GM18909 (cell line): ENCODE measurements around the gene LMO1.

Experiments used
- ATAC-seq: cut with Tn5 transposase; IDR thresholded peaks from one replicate; pipeline ENCODE4 v1.9.1; 2021; ENCODE audit warnings: mild to moderate bottlenecking; ENCODE audit not compliant: unreplicated experiment, poor library complexity

The LMO1 gene

DNA sequence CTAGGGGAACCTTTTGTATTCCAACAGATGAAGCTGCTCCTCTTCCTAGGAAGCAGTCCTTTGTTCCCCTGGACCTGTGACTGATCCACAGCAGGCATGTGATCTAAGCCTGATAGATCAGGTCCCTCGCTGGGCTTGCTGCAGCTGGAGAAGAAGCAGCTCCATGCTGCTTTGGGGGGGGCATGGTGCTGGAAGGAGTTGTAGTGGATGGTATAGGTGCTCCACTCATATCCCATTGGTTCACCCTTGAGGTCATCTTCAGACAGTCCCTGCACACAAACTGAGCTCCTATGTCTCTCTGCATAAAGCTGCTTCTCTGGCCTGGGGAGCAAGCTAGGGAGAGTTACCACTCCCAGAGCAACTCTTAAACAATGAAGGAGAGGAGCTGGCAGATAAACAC lies 85.4 kb downstream of the LMO1 start:
- ATAC-seq: no peak

DNA sequence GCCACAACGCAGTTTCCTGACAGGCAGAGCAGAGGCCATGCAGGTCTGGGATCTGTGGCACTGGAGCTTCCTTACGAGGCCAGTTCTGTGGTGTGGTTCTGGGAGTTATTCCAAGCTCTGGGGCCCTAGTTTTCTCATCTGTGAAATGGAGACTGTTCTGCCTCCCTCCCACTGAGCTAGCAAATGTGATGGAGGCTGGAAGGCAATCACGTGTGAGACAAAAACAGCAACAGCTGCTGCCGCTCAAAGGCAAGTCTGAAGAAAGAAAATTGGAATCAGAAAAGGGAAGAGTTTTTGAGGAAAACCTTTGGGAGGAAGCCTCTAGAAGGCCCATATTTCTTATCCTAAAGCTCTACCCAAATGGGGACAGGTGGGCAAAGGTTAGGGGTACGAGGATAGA lies 86.5 kb downstream of the LMO1 start:
- ATAC-seq: no peak
